ENCODE measurements around the gene RNF225. TPM values are rescaled to one million over a fixed set of nuclear protein-coding genes. Genes with fewer than 3 reads are reported as not detected.
A peak's percentile ranks its signal among the peaks of the same experiment; 100 is the strongest.

The RNF225 gene
- total RNA-seq, 1 experiment from 2014 or later, result 1.8 TPM

- TF ChIP-seq ATF2 (CRISPR knock-in tag; IDR thresholded peaks at IDR 0.05; ENCODE audit: borderline replicate concordance, low read depth) (no peak), EMX1 (CRISPR knock-in tag; IDR thresholded peaks at IDR 0.05) (0 out of 2 replicates have a peak, but pooled peaks have one; percentile 28), ETV6 (CRISPR knock-in tag; IDR thresholded peaks at IDR 0.05) (no peak), ZNF263 (CRISPR knock-in tag; IDR thresholded peaks at IDR 0.05; ENCODE audit: low read depth) (no peak), FOXJ3 (CRISPR knock-in tag; IDR thresholded peaks at IDR 0.05; ENCODE audit: borderline replicate concordance) (no peak), GTF2I (CRISPR knock-in tag; conservative IDR thresholded peaks at IDR 0.05) (no peak), RORB (CRISPR knock-in tag; IDR thresholded peaks at IDR 0.05) (no peak)
- TF ChIP-seq, protein P1, sequence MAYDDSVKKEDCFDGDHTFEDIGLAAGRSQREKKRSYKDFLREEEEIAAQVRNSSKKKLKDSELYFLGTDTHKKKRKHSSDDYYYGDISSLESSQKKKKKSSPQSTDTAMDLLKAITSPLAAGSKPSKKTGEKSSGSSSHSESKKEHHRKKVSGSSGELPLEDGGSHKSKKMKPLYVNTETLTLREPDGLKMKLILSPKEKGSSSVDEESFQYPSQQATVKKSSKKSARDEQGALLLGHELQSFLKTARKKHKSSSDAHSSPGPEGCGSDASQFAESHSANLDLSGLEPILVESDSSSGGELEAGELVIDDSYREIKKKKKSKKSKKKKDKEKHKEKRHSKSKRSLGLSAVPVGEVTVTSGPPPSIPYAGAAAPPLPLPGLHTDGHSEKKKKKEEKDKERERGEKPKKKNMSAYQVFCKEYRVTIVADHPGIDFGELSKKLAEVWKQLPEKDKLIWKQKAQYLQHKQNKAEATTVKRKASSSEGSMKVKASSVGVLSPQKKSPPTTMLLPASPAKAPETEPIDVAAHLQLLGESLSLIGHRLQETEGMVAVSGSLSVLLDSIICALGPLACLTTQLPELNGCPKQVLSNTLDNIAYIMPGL (CRISPR knock-in tag; IDR thresholded peaks at IDR 0.05), result no peak
- TF ChIP-seq, protein P2, sequence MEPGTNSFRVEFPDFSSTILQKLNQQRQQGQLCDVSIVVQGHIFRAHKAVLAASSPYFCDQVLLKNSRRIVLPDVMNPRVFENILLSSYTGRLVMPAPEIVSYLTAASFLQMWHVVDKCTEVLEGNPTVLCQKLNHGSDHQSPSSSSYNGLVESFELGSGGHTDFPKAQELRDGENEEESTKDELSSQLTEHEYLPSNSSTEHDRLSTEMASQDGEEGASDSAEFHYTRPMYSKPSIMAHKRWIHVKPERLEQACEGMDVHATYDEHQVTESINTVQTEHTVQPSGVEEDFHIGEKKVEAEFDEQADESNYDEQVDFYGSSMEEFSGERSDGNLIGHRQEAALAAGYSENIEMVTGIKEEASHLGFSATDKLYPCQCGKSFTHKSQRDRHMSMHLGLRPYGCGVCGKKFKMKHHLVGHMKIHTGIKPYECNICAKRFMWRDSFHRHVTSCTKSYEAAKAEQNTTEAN (CRISPR knock-in tag; IDR thresholded peaks at IDR 0.05), result no peak
These were observed 13.7 kb downstream of the RNF225 start (continued) for GRCh38 chr19:58409010-58409790.

DNA sequence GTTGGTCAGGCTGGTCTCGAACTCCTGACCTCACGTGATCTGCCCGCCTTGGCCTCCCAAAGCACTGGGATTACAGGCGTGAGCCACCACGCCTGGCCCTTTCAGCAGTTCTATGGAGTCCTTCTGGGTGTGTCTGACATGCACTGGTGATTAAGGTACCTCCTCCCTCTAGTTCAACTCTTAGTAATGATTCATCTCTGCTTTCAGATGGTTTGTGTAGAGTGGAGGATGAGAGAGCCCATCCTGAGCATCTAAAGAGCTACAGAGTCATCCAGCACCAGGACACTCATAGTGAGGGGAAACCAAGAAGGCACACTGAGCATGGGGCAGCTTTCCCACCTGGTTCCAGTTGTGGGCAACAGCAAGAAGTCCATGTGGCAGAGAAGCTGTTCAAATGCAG, 21.1 kb downstream of the RNF225 start:
- TF ChIP-seq GABPB1 (CRISPR knock-in tag; IDR thresholded peaks at IDR 0.05) (no peak), ZNF671 (CRISPR knock-in tag; IDR thresholded peaks at IDR 0.05) (no peak), TEAD1 (CRISPR knock-in tag; IDR thresholded peaks at IDR 0.05) (no peak), EMX1 (CRISPR knock-in tag; IDR thresholded peaks at IDR 0.05) (no peak), E2F4 (CRISPR knock-in tag; IDR thresholded peaks at IDR 0.05; ENCODE audit: borderline replicate concordance, low read depth) (no peak), ATF3 (CRISPR knock-in tag; conservative IDR thresholded peaks at IDR 0.05) (no peak), CREB1 (CRISPR knock-in tag; IDR thresholded peaks at IDR 0.05) (no peak), ATF2 (CRISPR knock-in tag; IDR thresholded peaks at IDR 0.05; ENCODE audit: borderline replicate concordance, low read depth) (no peak), HMGA2 (CRISPR knock-in tag; IDR thresholded peaks at IDR 0.05) (no peak), NR3C1 (CRISPR knock-in tag; conservative IDR thresholded peaks at IDR 0.05; ENCODE audit: low read depth) (no peak), IRF1 (CRISPR knock-in tag; IDR thresholded peaks at IDR 0.05) (no peak), TEAD4 (CRISPR knock-in tag; IDR thresholded peaks at IDR 0.05) (no peak)
- TF ChIP-seq, protein P3, sequence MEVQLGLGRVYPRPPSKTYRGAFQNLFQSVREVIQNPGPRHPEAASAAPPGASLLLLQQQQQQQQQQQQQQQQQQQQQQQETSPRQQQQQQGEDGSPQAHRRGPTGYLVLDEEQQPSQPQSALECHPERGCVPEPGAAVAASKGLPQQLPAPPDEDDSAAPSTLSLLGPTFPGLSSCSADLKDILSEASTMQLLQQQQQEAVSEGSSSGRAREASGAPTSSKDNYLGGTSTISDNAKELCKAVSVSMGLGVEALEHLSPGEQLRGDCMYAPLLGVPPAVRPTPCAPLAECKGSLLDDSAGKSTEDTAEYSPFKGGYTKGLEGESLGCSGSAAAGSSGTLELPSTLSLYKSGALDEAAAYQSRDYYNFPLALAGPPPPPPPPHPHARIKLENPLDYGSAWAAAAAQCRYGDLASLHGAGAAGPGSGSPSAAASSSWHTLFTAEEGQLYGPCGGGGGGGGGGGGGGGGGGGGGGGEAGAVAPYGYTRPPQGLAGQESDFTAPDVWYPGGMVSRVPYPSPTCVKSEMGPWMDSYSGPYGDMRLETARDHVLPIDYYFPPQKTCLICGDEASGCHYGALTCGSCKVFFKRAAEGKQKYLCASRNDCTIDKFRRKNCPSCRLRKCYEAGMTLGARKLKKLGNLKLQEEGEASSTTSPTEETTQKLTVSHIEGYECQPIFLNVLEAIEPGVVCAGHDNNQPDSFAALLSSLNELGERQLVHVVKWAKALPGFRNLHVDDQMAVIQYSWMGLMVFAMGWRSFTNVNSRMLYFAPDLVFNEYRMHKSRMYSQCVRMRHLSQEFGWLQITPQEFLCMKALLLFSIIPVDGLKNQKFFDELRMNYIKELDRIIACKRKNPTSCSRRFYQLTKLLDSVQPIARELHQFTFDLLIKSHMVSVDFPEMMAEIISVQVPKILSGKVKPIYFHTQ (CRISPR knock-in tag; IDR thresholded peaks at IDR 0.05), result no peak
- TF ChIP-seq, protein P4, sequence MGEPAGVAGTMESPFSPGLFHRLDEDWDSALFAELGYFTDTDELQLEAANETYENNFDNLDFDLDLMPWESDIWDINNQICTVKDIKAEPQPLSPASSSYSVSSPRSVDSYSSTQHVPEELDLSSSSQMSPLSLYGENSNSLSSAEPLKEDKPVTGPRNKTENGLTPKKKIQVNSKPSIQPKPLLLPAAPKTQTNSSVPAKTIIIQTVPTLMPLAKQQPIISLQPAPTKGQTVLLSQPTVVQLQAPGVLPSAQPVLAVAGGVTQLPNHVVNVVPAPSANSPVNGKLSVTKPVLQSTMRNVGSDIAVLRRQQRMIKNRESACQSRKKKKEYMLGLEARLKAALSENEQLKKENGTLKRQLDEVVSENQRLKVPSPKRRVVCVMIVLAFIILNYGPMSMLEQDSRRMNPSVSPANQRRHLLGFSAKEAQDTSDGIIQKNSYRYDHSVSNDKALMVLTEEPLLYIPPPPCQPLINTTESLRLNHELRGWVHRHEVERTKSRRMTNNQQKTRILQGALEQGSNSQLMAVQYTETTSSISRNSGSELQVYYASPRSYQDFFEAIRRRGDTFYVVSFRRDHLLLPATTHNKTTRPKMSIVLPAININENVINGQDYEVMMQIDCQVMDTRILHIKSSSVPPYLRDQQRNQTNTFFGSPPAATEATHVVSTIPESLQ (CRISPR knock-in tag; IDR thresholded peaks at IDR 0.05), result no peak
- H3K27ac Mint-ChIP-seq, result no peak overlapping the region
- no peak for DNase-seq (ENCODE audit: low spot score)
- ChIA-PET CTCF (no interaction called here), POLR2A (no interaction called here)
- H3K9me3 Mint-ChIP-seq, result no peaks in the 10 kb centered on the region
- H3K4me1 Mint-ChIP-seq, result no peaks in the 10 kb centered on the region
- no peak overlapping the region for H3K4me3 Mint-ChIP-seq
- no peaks in the 10 kb centered on the region for H3K27me3 Mint-ChIP-seq (ENCODE audit: low read depth)
- H3K36me3 Mint-ChIP-seq, result peaks cover 21% of the 10 kb centered on the region
- ATAC-seq, result no peak
